Neural cell (in vitro differentiated cells): ENCODE measurements around the gene SF3B3. TPM values are rescaled to one million over a fixed set of nuclear protein-coding genes. Genes with fewer than 3 reads are reported as not detected.

Experiments
- H2AFZ ChIP-seq: fragments of 200-600, 300-800 bp; sonication (generic), shearing (Covaris generic); 2 replicates; pipeline ENCODE4 v1.6.0; 2014; ENCODE audit warnings: low read depth, mild to moderate bottlenecking, antibody characterized with exemption, low read length, moderate library complexity
- H3F3A ChIP-seq: fragments of 200-600 bp; shearing (Covaris generic); 2 replicates; pipeline ENCODE4 v1.6.1; 2016; ENCODE audit warnings: mild to moderate bottlenecking, moderate library complexity, mixed read lengths, antibody characterized with exemption, low read length; ENCODE audit not compliant: insufficient read depth, poor library complexity, severe bottlenecking
- H3K27ac ChIP-seq: fragments of 200-600, 300-800 bp; sonication (generic), shearing (Covaris generic); 2 replicates; pipeline ENCODE4 v1.5.1; 2014; ENCODE audit warnings: mild to moderate bottlenecking, low read length, moderate library complexity
- H3K27me3 ChIP-seq: fragments of 300-800, 200-600 bp; sonication (generic), shearing (Covaris generic); 2 replicates; pipeline ENCODE4 v1.6.0; 2014; ENCODE audit warnings: mild to moderate bottlenecking, low read depth, low read length, moderate library complexity; ENCODE audit not compliant: insufficient read depth
- H3K36me3 ChIP-seq: fragments of 300-800, 200-600 bp; sonication (generic), shearing (Covaris generic); 2 replicates; pipeline ENCODE4 v1.5.1; 2014; ENCODE audit warnings: mild to moderate bottlenecking, antibody characterized with exemption, low read length, moderate library complexity; ENCODE audit not compliant: insufficient read depth
- H3K4me2 ChIP-seq: fragments of 300-800, 200-600 bp; sonication (generic), shearing (Covaris generic); 2 replicates; pipeline ENCODE4 v1.6.0; 2014; ENCODE audit warnings: mild to moderate bottlenecking, low read length
- H3K4me3 ChIP-seq: fragments of 300-800, 200-600 bp; sonication (generic), shearing (Covaris generic); 2 replicates; pipeline ENCODE4 v1.5.1; 2014; ENCODE audit warnings: mild to moderate bottlenecking, low read length, moderate library complexity
- H3K79me2 ChIP-seq: fragments of 200-600 bp; shearing (Covaris generic); replicated peaks from 2 replicates; pipeline ENCODE4 v1.6.0; 2014; ENCODE audit warnings: mild to moderate bottlenecking, low read length, moderate library complexity; ENCODE audit not compliant: insufficient read depth
- H3K9ac ChIP-seq: fragments of 300-800, 200-600 bp; sonication (generic), shearing (Covaris generic); 2 replicates; pipeline ENCODE4 v1.6.1; 2016; ENCODE audit warnings: mild to moderate bottlenecking, low read length, mixed read lengths
- H3K9me2 ChIP-seq: fragments of 200-600 bp; shearing (Covaris generic); 2 replicates; pipeline ENCODE4 v1.6.1; 2016; ENCODE audit warnings: mild to moderate bottlenecking, low read length, mixed read lengths; ENCODE audit not compliant: insufficient read depth
- H3K9me3 ChIP-seq: fragments of 200-600, 300-800 bp; sonication (generic), shearing (Covaris generic); 2 replicates; pipeline ENCODE4 v1.6.1; 2016; ENCODE audit warnings: mild to moderate bottlenecking, mixed run types, low read length, moderate library complexity, mixed read lengths
- H4K20me1 ChIP-seq: fragments of 200-600 bp; shearing (Covaris generic); 2 replicates; pipeline ENCODE4 v1.6.1; 2016; ENCODE audit warnings: mild to moderate bottlenecking, mixed run types; ENCODE audit not compliant: insufficient read depth
- EP300 ChIP-seq: fragments of 450-650 bp; conservative IDR thresholded peaks from 2 replicates; pipeline ENCODE4 v1.6.1; 2014; ENCODE audit warnings: antibody characterized with exemption, mild to moderate bottlenecking, moderate library complexity; ENCODE audit not compliant: poor library complexity, severe bottlenecking
- EZH2 ChIP-seq: fragments of 200-600, 300-800 bp; shearing (Covaris generic), sonication (generic); IDR thresholded peaks from 2 replicates; pipeline ENCODE4 v1.6.1; 2014; ENCODE audit warnings: antibody characterized with exemption, low read length, borderline replicate concordance, mild to moderate bottlenecking; ENCODE audit not compliant: insufficient read depth, poor library complexity, severe bottlenecking
- MXI1 ChIP-seq: fragments of 450-650 bp; conservative IDR thresholded peaks from 2 replicates; pipeline ENCODE4 v1.6.1; 2014; ENCODE audit warnings: antibody characterized with exemption, mild to moderate bottlenecking; ENCODE audit not compliant: poor library complexity, severe bottlenecking
- POLR2AphosphoS5 ChIP-seq: IDR thresholded peaks from 2 replicates; pipeline ENCODE4 v1.6.1; 2012
- RAD21 ChIP-seq: fragments of 450-650 bp; conservative IDR thresholded peaks from 2 replicates; pipeline ENCODE4 v1.6.1; 2014; ENCODE audit warnings: antibody characterized with exemption, mild to moderate bottlenecking, moderate library complexity
- REST ChIP-seq: IDR thresholded peaks from 2 replicates; pipeline ENCODE4 v1.6.1; 2012; ENCODE audit warnings: borderline replicate concordance
- SMC3 ChIP-seq: fragments of 450-650 bp; conservative IDR thresholded peaks from 2 replicates; pipeline ENCODE4 v1.6.1; 2014; ENCODE audit warnings: antibody characterized with exemption, mild to moderate bottlenecking, moderate library complexity; ENCODE audit not compliant: poor library complexity
- TAF1 ChIP-seq: IDR thresholded peaks from 2 replicates; pipeline ENCODE4 v1.6.1; 2012; ENCODE audit warnings: low read depth
- polyA plus RNA-seq: library from polyadenylated mRNA; depleted of rRNA; stranded (reverse); fragments of >200 nt; gene quantifications from 2 replicates; pipeline ENCODE4 v1.2.3, GENCODE V29; 2014
- TF ChIP-seq, protein P1 (sequence below): fragments of 450-650 bp; IDR thresholded peaks from 2 replicates; pipeline ENCODE4 v1.5.1; 2014; ENCODE audit warnings: antibody characterized with exemption, mild to moderate bottlenecking, moderate library complexity; ENCODE audit not compliant: poor library complexity, severe bottlenecking

Gene SF3B3
- polyA plus RNA-seq, 1 donor from 2014 or later, result 90.0 TPM

DNA sequence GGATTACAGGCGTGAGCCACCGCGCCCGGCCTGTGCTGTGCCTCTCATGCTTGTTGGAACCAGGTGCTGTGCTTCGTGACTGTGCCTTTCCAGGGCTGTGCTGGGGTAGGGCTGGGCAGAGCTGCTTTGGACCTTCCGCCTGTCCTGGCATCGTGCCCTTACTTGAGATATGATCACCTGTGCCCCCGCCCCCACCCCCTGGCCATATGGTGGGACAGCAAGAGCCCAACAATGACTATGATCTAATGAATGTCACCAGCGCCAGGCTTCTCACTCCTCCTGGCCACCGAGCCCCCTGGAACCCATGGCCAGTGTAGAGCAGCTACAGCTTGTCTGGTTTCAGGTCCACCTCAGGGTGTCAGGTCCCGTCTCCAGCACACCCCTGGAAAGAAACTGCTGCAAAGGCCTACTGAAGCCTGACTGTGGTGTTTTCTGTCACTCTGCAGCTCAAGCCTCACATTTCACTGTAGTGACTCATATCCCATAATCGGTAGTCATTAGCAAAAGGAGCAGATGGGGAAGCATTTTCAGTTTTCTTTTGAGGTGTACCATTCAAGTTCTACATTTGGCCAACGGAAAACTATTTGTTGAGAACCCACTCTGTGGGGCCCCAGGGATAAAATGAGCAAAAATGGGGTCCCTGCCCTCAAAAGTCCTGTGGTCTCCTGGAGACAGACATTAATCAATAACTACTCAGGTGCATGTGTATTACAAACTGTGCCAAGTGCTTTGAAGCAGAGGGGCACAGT lies 47.2 kb upstream of the SF3B3 start:
- no peak overlapping the region for H2AFZ ChIP-seq
- H3K9me2 ChIP-seq, result no peaks in the 10 kb centered on the region
- TF ChIP-seq EZH2 (no peak), RAD21 (no peak), SMC3 (no peak), TAF1 (no peak)
- H3K79me2 ChIP-seq, result no peaks in the 10 kb centered on the region
- H3K9ac ChIP-seq, result no peak overlapping the region
- peaks cover 6% of the 10 kb centered on the region for H3K36me3 ChIP-seq
- no peaks in the 10 kb centered on the region for H3K27me3 ChIP-seq
- H3K27ac ChIP-seq, result no peak overlapping the region
- H3K4me2 ChIP-seq, result no peak overlapping the region
- H3K9me3 ChIP-seq, result no peaks in the 10 kb centered on the region
- H4K20me1 ChIP-seq, result no peaks in the 10 kb centered on the region
- H3F3A ChIP-seq, result no peaks in the 10 kb centered on the region
- no peak overlapping the region for H3K4me3 ChIP-seq

GRCh38 chr16:70478169-70478568 lies 45.4 kb upstream of the SF3B3 start:
- H3K27me3 ChIP-seq, result no peaks in the 10 kb centered on the region
- H3K27ac ChIP-seq, result no peak overlapping the region
- H3K9me3 ChIP-seq, result no peaks in the 10 kb centered on the region
- H3K79me2 ChIP-seq, result no peaks in the 10 kb centered on the region
- no peak overlapping the region for H2AFZ ChIP-seq
- H3K4me3 ChIP-seq, result no peak overlapping the region
- no peaks in the 10 kb centered on the region for H4K20me1 ChIP-seq
- H3K4me2 ChIP-seq, result no peak overlapping the region
- H3K9me2 ChIP-seq, result no peaks in the 10 kb centered on the region
- TF ChIP-seq, protein P1, sequence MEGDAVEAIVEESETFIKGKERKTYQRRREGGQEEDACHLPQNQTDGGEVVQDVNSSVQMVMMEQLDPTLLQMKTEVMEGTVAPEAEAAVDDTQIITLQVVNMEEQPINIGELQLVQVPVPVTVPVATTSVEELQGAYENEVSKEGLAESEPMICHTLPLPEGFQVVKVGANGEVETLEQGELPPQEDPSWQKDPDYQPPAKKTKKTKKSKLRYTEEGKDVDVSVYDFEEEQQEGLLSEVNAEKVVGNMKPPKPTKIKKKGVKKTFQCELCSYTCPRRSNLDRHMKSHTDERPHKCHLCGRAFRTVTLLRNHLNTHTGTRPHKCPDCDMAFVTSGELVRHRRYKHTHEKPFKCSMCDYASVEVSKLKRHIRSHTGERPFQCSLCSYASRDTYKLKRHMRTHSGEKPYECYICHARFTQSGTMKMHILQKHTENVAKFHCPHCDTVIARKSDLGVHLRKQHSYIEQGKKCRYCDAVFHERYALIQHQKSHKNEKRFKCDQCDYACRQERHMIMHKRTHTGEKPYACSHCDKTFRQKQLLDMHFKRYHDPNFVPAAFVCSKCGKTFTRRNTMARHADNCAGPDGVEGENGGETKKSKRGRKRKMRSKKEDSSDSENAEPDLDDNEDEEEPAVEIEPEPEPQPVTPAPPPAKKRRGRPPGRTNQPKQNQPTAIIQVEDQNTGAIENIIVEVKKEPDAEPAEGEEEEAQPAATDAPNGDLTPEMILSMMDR, result no peak
- TF ChIP-seq TAF1 (no peak), MXI1 (no peak), EP300 (no peak), REST (no peak), POLR2AphosphoS5 (no peak), RAD21 (no peak), EZH2 (no peak), SMC3 (no peak)
- no peaks in the 10 kb centered on the region for H3F3A ChIP-seq
- no peak overlapping the region for H3K9ac ChIP-seq
- H3K36me3 ChIP-seq, result peaks cover 6% of the 10 kb centered on the region
